ENCODE measurements around the gene AFF1. TPM values are rescaled to one million over a fixed set of nuclear protein-coding genes. Genes with fewer than 3 reads are reported as not detected.

Gene AFF1
- total and polyA plus RNA-seq, 2 experiments from 2014 or later: 9.4 to 13.8 TPM

- in situ Hi-C loops (cut with MboI): loop anchor here (25.0 kb wide), 1 partner anchor 591 kb away; no protein-coding TSS in a partner anchor
- H3K9ac ChIP-seq: peak overlapping the region; percentile 62
- peaks cover 33% of the 10 kb centered on the region for H3F3A ChIP-seq (ENCODE audit: insufficient read depth)
- peaks cover 43% of the 10 kb centered on the region for H3K4me1 ChIP-seq (ENCODE audit: insufficient read depth)
- DNase-seq: peak; percentile 48
- no peaks in the 10 kb centered on the region for H3K36me3 ChIP-seq (ENCODE audit: low read depth)
- peak overlapping the region; percentile 73 for H3K4me2 ChIP-seq (ENCODE audit: unreplicated experiment)
- H3K9me3 ChIP-seq (ENCODE audit: low read depth): no peaks in the 10 kb centered on the region
- no peaks in the 10 kb centered on the region for H3K27me3 ChIP-seq (replicated peaks; ENCODE audit: insufficient read depth)
- TF ChIP-seq EZH2 (IDR thresholded peaks at IDR 0.05; ENCODE audit: insufficient read depth, poor library complexity, severe bottlenecking) (no peak), EZH2phosphoT487 (IDR thresholded peaks at IDR 0.05; ENCODE audit: insufficient read depth, low read depth) (no peak)
- WGBS, 2 experiments (ENCODE audit: low coverage in 1 of 2, low lambda C conversion rate in 2 of 2, missing lambda C conversion rate in 2 of 2): 59 to 63% methylated on average over 4 of the region's 4 CpGs
- H3K4me3 ChIP-seq: 0 out of 2 replicates have a peak overlapping the region, but pooled peaks have one; percentile 57
- H2AFZ ChIP-seq: no peak overlapping the region
- peak overlapping the region; percentile 68 for H3K27ac ChIP-seq
- H3K9me2 ChIP-seq (ENCODE audit: insufficient read depth): no peaks in the 10 kb centered on the region
- no peaks in the 10 kb centered on the region for H4K20me1 ChIP-seq (ENCODE audit: insufficient read depth)
- H3K79me2 ChIP-seq (ENCODE audit: insufficient read depth): peaks cover 84% of the 10 kb centered on the region
Measured at GRCh38 chr4:87077914-87078585, 143.2 kb downstream of the AFF1 start.

GRCh38 chr4:87078987-87079486 is 144.2 kb downstream of the AFF1 start:
- no peaks in the 10 kb centered on the region for H3K36me3 ChIP-seq (ENCODE audit: low read depth)
- H3K4me3 ChIP-seq: peak overlapping the region; percentile 57
- no peak for TF ChIP-seq EZH2phosphoT487 (IDR thresholded peaks at IDR 0.05; ENCODE audit: insufficient read depth, low read depth)
- TF ChIP-seq EZH2 (IDR thresholded peaks at IDR 0.05; ENCODE audit: insufficient read depth, poor library complexity, severe bottlenecking): no peak
- H3K9ac ChIP-seq: peak overlapping the region; percentile 62
- peak overlapping the region; percentile 73 for H3K4me2 ChIP-seq (ENCODE audit: unreplicated experiment)
- H3K79me2 ChIP-seq (ENCODE audit: insufficient read depth): peaks cover 84% of the 10 kb centered on the region
- H3F3A ChIP-seq (ENCODE audit: insufficient read depth): peaks cover 33% of the 10 kb centered on the region
- 2 to 8% methylated on average over 6 of the region's 6 CpGs for WGBS, 2 experiments (ENCODE audit: low coverage in 1 of 2, low lambda C conversion rate in 2 of 2, missing lambda C conversion rate in 2 of 2)
- no peaks in the 10 kb centered on the region for H3K27me3 ChIP-seq (replicated peaks; ENCODE audit: insufficient read depth)
- H2AFZ ChIP-seq: peak overlapping the region; percentile 61
- peak; percentile 86 for DNase-seq
- H3K27ac ChIP-seq: peak overlapping the region; percentile 68
- H4K20me1 ChIP-seq (ENCODE audit: insufficient read depth): no peaks in the 10 kb centered on the region
- in situ Hi-C loops (cut with MboI): loop anchor here (25.0 kb wide), 1 partner anchor 592 kb away; no protein-coding TSS in a partner anchor
- no peaks in the 10 kb centered on the region for H3K9me3 ChIP-seq (ENCODE audit: low read depth)
- H3K9me2 ChIP-seq (ENCODE audit: insufficient read depth): no peaks in the 10 kb centered on the region
- peaks cover 43% of the 10 kb centered on the region for H3K4me1 ChIP-seq (ENCODE audit: insufficient read depth)

GRCh38 chr4:87079967-87080366 is 145.2 kb downstream of the AFF1 start:
- H3K4me2 ChIP-seq (ENCODE audit: unreplicated experiment): peak overlapping the region; percentile 73
- in situ Hi-C loops (cut with MboI): loop anchor here (25.0 kb wide), 1 partner anchor 593 kb away; no protein-coding TSS in a partner anchor

GRCh38 chr4:87080462-87080861 is 145.7 kb downstream of the AFF1 start:
- no peak for TF ChIP-seq EZH2phosphoT487 (IDR thresholded peaks at IDR 0.05; ENCODE audit: insufficient read depth, low read depth)
- TF ChIP-seq EZH2 (IDR thresholded peaks at IDR 0.05; ENCODE audit: insufficient read depth, poor library complexity, severe bottlenecking): no peak
- in situ Hi-C loops (cut with MboI): loop anchor here (25.0 kb wide), 1 partner anchor 593 kb away; no protein-coding TSS in a partner anchor

More at GRCh38 chr4:87079967-87080366, 145.2 kb downstream of the AFF1 start:
- TF ChIP-seq EZH2 (IDR thresholded peaks at IDR 0.05; ENCODE audit: insufficient read depth, poor library complexity, severe bottlenecking): no peak
- TF ChIP-seq EZH2phosphoT487 (IDR thresholded peaks at IDR 0.05; ENCODE audit: insufficient read depth, low read depth): no peak
- Histone ChIP-seq H3F3A (ENCODE audit: insufficient read depth) (peaks cover 33% of the 10 kb centered on the region), H3K9ac (peak overlapping the region; percentile 62), H3K4me3 (peak overlapping the region; percentile 57), H4K20me1 (ENCODE audit: insufficient read depth) (no peaks in the 10 kb centered on the region), H3K27ac (peak overlapping the region; percentile 68), H3K79me2 (ENCODE audit: insufficient read depth) (peaks cover 76% of the 10 kb centered on the region), H3K4me1 (ENCODE audit: insufficient read depth) (peaks cover 48% of the 10 kb centered on the region), H3K9me2 (ENCODE audit: insufficient read depth) (no peaks in the 10 kb centered on the region), H3K27me3 (replicated peaks; ENCODE audit: insufficient read depth) (no peaks in the 10 kb centered on the region), H3K9me3 (ENCODE audit: low read depth) (no peaks in the 10 kb centered on the region), H2AFZ (no peak overlapping the region), H3K36me3 (ENCODE audit: low read depth) (no peaks in the 10 kb centered on the region)
- DNase-seq: no peak
- 97 to 98% methylated on average over 2 of the region's 2 CpGs for WGBS, 2 experiments (ENCODE audit: low coverage in 1 of 2, low lambda C conversion rate in 2 of 2, missing lambda C conversion rate in 2 of 2)

More at GRCh38 chr4:87080462-87080861, 145.7 kb downstream of the AFF1 start:
- Histone ChIP-seq H3K9me2 (ENCODE audit: insufficient read depth) (no peaks in the 10 kb centered on the region; the same call in 1 of the 2 replicates), H2AFZ (no peak overlapping the region), H4K20me1 (ENCODE audit: insufficient read depth) (no peaks in the 10 kb centered on the region), H3K9ac (no peak overlapping the region), H3K79me2 (ENCODE audit: insufficient read depth) (peaks cover 71% of the 10 kb centered on the region), H3F3A (ENCODE audit: insufficient read depth) (peaks cover 33% of the 10 kb centered on the region), H3K4me1 (ENCODE audit: insufficient read depth) (peaks cover 49% of the 10 kb centered on the region), H3K9me3 (ENCODE audit: low read depth) (no peaks in the 10 kb centered on the region), H3K36me3 (ENCODE audit: low read depth) (no peaks in the 10 kb centered on the region), H3K4me2 (ENCODE audit: unreplicated experiment) (no peak overlapping the region), H3K4me3 (no peak overlapping the region), H3K27ac (no peak overlapping the region; the same call in 1 of the 2 replicates), H3K27me3 (replicated peaks; ENCODE audit: insufficient read depth) (no peaks in the 10 kb centered on the region)
- WGBS, 2 experiments (ENCODE audit: low coverage in 1 of 2, low lambda C conversion rate in 2 of 2, missing lambda C conversion rate in 2 of 2): 58 to 62% methylated on average over 3 of the region's 3 CpGs
- DNase-seq: no peak

Data from GM23248 (cell line).